GM13976 (cell line): ENCODE results near the gene CRADD.
"Not testable (repeated sequence)": the region's sequence is repeated elsewhere in the genome, so short reads cannot be mapped to it uniquely, and the experiment has no call there.

Source experiments
- DNase-seq: peaks from one replicate; pipeline ENCODE4 v3.0.0; 2012; ENCODE audit warnings: low spot score
- CTCF ChIP-seq: IDR thresholded peaks from 2 replicates; pipeline ENCODE4 v1.5.1; 2012; ENCODE audit warnings: borderline replicate concordance, mild to moderate bottlenecking; ENCODE audit not compliant: insufficient read depth; ENCODE audit errors: extremely low read depth, missing control alignments, control extremely low read depth
- in situ Hi-C: fragments of 300-500 bp; cut with MboI; formaldehyde crosslinking; loops from one replicate; pipeline ENCODE4 v1.12.0; 2022; ENCODE audit warnings: low sequenced_read_pairs, mixed read lengths, inconsistent platforms; ENCODE audit not compliant: unreplicated experiment

Gene CRADD

GRCh38 chr12:93870020-93870795, 193.0 kb downstream of the CRADD start:
- no peak for DNase-seq
- in situ Hi-C loops: no loop called here
- TF ChIP-seq CTCF: no peak

GRCh38 chr12:93871566-93871965, 194.4 kb downstream of the CRADD start:
- in situ Hi-C loops, DNase-seq: not testable (repeated sequence)

GRCh38 chr12:93873561-93873960, 196.4 kb downstream of the CRADD start:
- no peak for DNase-seq
- in situ Hi-C loops: no loop called here
- no peak for TF ChIP-seq CTCF

- in situ Hi-C loops: no loop called here
- no peak for TF ChIP-seq CTCF
- no peak for DNase-seq
Observed at GRCh38 chr12:93875157-93875556, 198.0 kb downstream of the CRADD start.

GRCh38 chr12:93876360-93876759, 199.2 kb downstream of the CRADD start:
- in situ Hi-C loops: no loop called here
- no peak for TF ChIP-seq CTCF
- DNase-seq: no peak

GRCh38 chr12:93877446-93877845, 200.3 kb downstream of the CRADD start:
- in situ Hi-C loops: no loop called here
- no peak for TF ChIP-seq CTCF
- DNase-seq: no peak

- DNase-seq: no peak
- TF ChIP-seq CTCF: no peak
- in situ Hi-C loops: no loop called here
Observed at GRCh38 chr12:93879476-93880421, 202.6 kb downstream of the CRADD start.
